HCT116 (cell line): ENCODE results near the gene ONECUT3. TPM values are rescaled to one million over a fixed set of nuclear protein-coding genes. Genes with fewer than 3 reads are reported as not detected.
A peak's percentile ranks its signal among the peaks of the same experiment; 100 is the strongest.

Experiments used
- ATAC-seq: fragments of 200-7000 bp; cut with Tn5 transposase; 2 replicates; pipeline ENCODE4 v1.9.1; 2020; ENCODE audit warnings: mild to moderate bottlenecking, moderate library complexity
- BruUV-seq: library from RNA; stranded (reverse); fragments of 400-500 nt; replicated peaks from 2 replicates; lab custom pipeline; 2021; lab: Mats Ljungman, UMichigan
- CTCF ChIA-PET: fragments of 300-600 bp; sonication (Branson Sonifier 250); formaldehyde crosslinking; loops from one replicate; lab custom pipeline; 2021; ENCODE audit warnings: antibody characterized with exemption; lab: Charles Lee
- POLR2A ChIA-PET: fragments of 300-600, 350-600 bp; sonication (Branson Sonifier 250); formaldehyde crosslinking; loops from one replicate; lab custom pipeline; 2021; ENCODE audit warnings: antibody characterized with exemption; lab: Charles Lee
- RAD21 ChIA-PET, 2 experiments: fragments of 300-600 bp; sonication (Branson Sonifier 250); formaldehyde crosslinking; loops; one replicate each; lab custom pipeline; 2023; ENCODE audit warnings: low total read pairs in 2 of 2; ENCODE audit not compliant: uncharacterized antibody in 2 of 2, unreplicated experiment in 2 of 2, low non-redundant PET in 1 of 2; lab: Charles Lee
- DNase-seq: peaks from one replicate; pipeline ENCODE4 v3.0.0-alpha.2; 2010; ENCODE audit warnings: low read depth, low spot score
- H2AFZ ChIP-seq: fragments of 200-600 bp; shearing (Covaris generic), sonication (generic); 2 replicates; pipeline ENCODE4 v1.6.1; 2017; ENCODE audit warnings: low read depth, mixed run types, mixed read lengths, antibody characterized with exemption, low read length; ENCODE audit not compliant: poor library complexity, severe bottlenecking
- H3K27ac ChIP-seq: 2 replicates; pipeline ENCODE4 v1.5.1; 2012; ENCODE audit warnings: low read depth, low read length
- H3K27me3 ChIP-seq: fragments of 200-600 bp; sonication (generic); 2 replicates; pipeline ENCODE4 v1.6.1; 2016; ENCODE audit warnings: mixed run types, low read length, mixed read lengths; ENCODE audit not compliant: insufficient read depth
- H3K36me3 ChIP-seq, 2 experiments: fragments of 200-500 bp in 1 of 2; fragments of 200-600 bp in 1 of 2; sonication (Bioruptor generic) in 1 of 2; sonication (generic) in 1 of 2; 2 replicates each; pipeline versions ENCODE4 v1.5.1 to v1.6.1; 2014 to 2016; ENCODE audit warnings: low read length in 2 of 2, inconsistent platforms in 1 of 2, mixed read lengths in 1 of 2, mixed run types in 1 of 2; ENCODE audit not compliant: insufficient read depth in 2 of 2, control insufficient read depth in 1 of 2
- H3K4me1 ChIP-seq, 2 experiments: fragments of 200-600 bp in 1 of 2; sonication (generic) in 1 of 2; 2 replicates each; pipeline versions ENCODE4 v1.5.1 to v1.6.1; 2012 to 2017; ENCODE audit warnings: low read length in 2 of 2, inconsistent platforms in 1 of 2, mild to moderate bottlenecking in 1 of 2, mixed read lengths in 1 of 2, mixed run types in 1 of 2, moderate library complexity in 1 of 2; ENCODE audit not compliant: insufficient read depth in 2 of 2, control insufficient read depth in 1 of 2
- H3K4me2 ChIP-seq: fragments of 200-600 bp; sonication (generic); 2 replicates; pipeline ENCODE4 v1.6.1; 2017; ENCODE audit warnings: mixed run types, low read length, mixed read lengths
- H3K4me3 ChIP-seq, 2 experiments: fragments of 200-600 bp in 1 of 2; sonication (generic) in 1 of 2; replicated peaks in 1 of 2; 2 replicates each; pipeline ENCODE4 v1.5.1; 2011 to 2016; ENCODE audit warnings: low read length in 2 of 2, control low read depth in 1 of 2, low read depth in 1 of 2, mild to moderate bottlenecking in 1 of 2, mixed read lengths in 1 of 2, mixed run types in 1 of 2
- H3K79me2 ChIP-seq: fragments of 200-600 bp; sonication (generic); 2 replicates; pipeline ENCODE4 v1.6.1; 2017; ENCODE audit warnings: mild to moderate bottlenecking, mixed run types, low read length, moderate library complexity, mixed read lengths; ENCODE audit not compliant: insufficient read depth
- H3K9ac ChIP-seq: fragments of 200-600 bp; sonication (generic); 2 replicates; pipeline ENCODE4 v1.6.1; 2016; ENCODE audit warnings: low read length, mixed read lengths
- H3K9me2 ChIP-seq: fragments of 200-600 bp; sonication (generic), shearing (Covaris generic); 2 replicates; pipeline ENCODE4 v1.6.1; 2017; ENCODE audit warnings: mixed run types, mild to moderate bottlenecking, moderate library complexity; ENCODE audit not compliant: insufficient read depth
- H3K9me3 ChIP-seq, 2 experiments: fragments of 200-500 bp in 1 of 2; fragments of 200-600 bp in 1 of 2; sonication (Bioruptor generic) in 1 of 2; sonication (generic) in 1 of 2; 2 replicates each; pipeline ENCODE4 v1.6.1; 2014 to 2017; ENCODE audit warnings: low read length in 2 of 2, mixed read lengths in 2 of 2, inconsistent platforms in 1 of 2, low read depth in 1 of 2, mild to moderate bottlenecking in 1 of 2, mixed run types in 1 of 2, moderate library complexity in 1 of 2; ENCODE audit not compliant: control insufficient read depth in 1 of 2, insufficient read depth in 1 of 2
- H4K20me1 ChIP-seq: fragments of 200-600 bp; sonication (generic), shearing (Covaris generic); 2 replicates; pipeline ENCODE4 v1.6.1; 2017; ENCODE audit warnings: mixed run types, mild to moderate bottlenecking, moderate library complexity; ENCODE audit not compliant: insufficient read depth
- CTCF ChIP-seq, 3 experiments: fragments of 200-600 bp in 1 of 3; sonication (generic) in 1 of 3; IDR thresholded peaks in 2 of 3; conservative IDR thresholded peaks in 1 of 3; 2 replicates each; pipeline ENCODE4 v1.5.1; 2012 to 2017; ENCODE audit warnings: low read depth in 2 of 3, low read length in 2 of 3, antibody characterized with exemption in 1 of 3, borderline replicate concordance in 1 of 3, control low read depth in 1 of 3, mild to moderate bottlenecking in 1 of 3, mixed read lengths in 1 of 3, mixed run types in 1 of 3, moderate library complexity in 1 of 3; ENCODE audit not compliant: insufficient read depth in 1 of 3
- EGR1 ChIP-seq: IDR thresholded peaks from 2 replicates; pipeline ENCODE4 v1.6.1; 2012; ENCODE audit warnings: low read depth
- POLR2A ChIP-seq: IDR thresholded peaks from 2 replicates; pipeline ENCODE4 v1.7.0; 2011; ENCODE audit warnings: borderline replicate concordance; ENCODE audit not compliant: insufficient read depth, insufficient read length; ENCODE audit errors: extremely low read depth
- RAD21 ChIP-seq: IDR thresholded peaks from 2 replicates; pipeline ENCODE4 v1.6.1; 2012; ENCODE audit warnings: low read depth, mild to moderate bottlenecking
- SRF ChIP-seq: IDR thresholded peaks from 2 replicates; pipeline ENCODE4 v1.6.1; 2012; ENCODE audit warnings: low read depth
- intact Hi-C: fragments of 100-400 bp; cut with micrococcal nuclease; formaldehyde crosslinking; loops from 2 replicates; pipeline ENCODE4 v1.10.0; 2022
- total RNA-seq: library from RNA; stranded (reverse); gene quantifications from one replicate; pipeline ENCODE4 v1.2.1, GENCODE V29; 2021; ENCODE audit not compliant: unreplicated experiment

The ONECUT3 gene
- total RNA-seq, 1 experiment from 2014 or later = 22.1 TPM

GRCh38 chr19:1767464-1767933 lies 14.2 kb downstream of the ONECUT3 start:
- H3K9me2 ChIP-seq = no peaks in the 10 kb centered on the region
- no TSS peak for BruUV-seq
- no peak overlapping the region for H2AFZ ChIP-seq
- H3K36me3 ChIP-seq = 0 out of 4 replicates have a peak, but pooled peaks cover 0 to 7% of the 10 kb centered on the region in 2 experiments
- peaks cover 63% of the 10 kb centered on the region; the same call in 1 of the 2 replicates for H3K79me2 ChIP-seq
- intact Hi-C loops = loop anchor here (1.0 kb wide), 1 partner anchor 95 kb away; no protein-coding TSS in a partner anchor
- H3K27ac ChIP-seq = peak overlapping the region; percentile 44; the same call in 1 of the 2 replicates
- RAD21 ChIA-PET = interaction anchor here in 1 of 2 experiments (0.6 kb wide), 1 partner anchor 59 kb away, joined by 4 read pairs; no protein-coding TSS in a partner anchor
- H3K27me3 ChIP-seq = no peaks in the 10 kb centered on the region
- H4K20me1 ChIP-seq = no peaks in the 10 kb centered on the region
- peak; percentile 92 for TF ChIP-seq RAD21
- no peak for TF ChIP-seq POLR2A
- no peak for TF ChIP-seq SRF
- TF ChIP-seq CTCF (IDR thresholded peaks at IDR 0.05 in 2 of 3, conservative IDR thresholded peaks at IDR 0.05 in 1 of 3; ENCODE audit: borderline replicate concordance in 1 of 3, insufficient read depth in 1 of 3, low read depth in 2 of 3, low read length in 2 of 3) = peak; percentile 83 to 94 (median 85)
- ATAC-seq = peak; percentile 68
- DNase-seq = no peak
- no peak overlapping the region for H3K4me3 ChIP-seq
- H3K4me1 ChIP-seq = peaks cover 14 to 67% of the 10 kb centered on the region in 2 experiments
- CTCF ChIA-PET = interaction anchor here (0.8 to 1.2 kb wide), 5 partner anchors 20 to 222 kb away, joined by 3 to 5 read pairs (median 4); no protein-coding TSS in a partner anchor
- H3K9me3 ChIP-seq = peaks cover 4 to 13% of the 10 kb centered on the region in 2 experiments; a peak in 3 of 4 replicates
- peak overlapping the region; percentile 56 for H3K4me2 ChIP-seq
- peak overlapping the region; percentile 28; the same call in 1 of the 2 replicates for H3K9ac ChIP-seq
- POLR2A ChIA-PET = interaction anchor here (0.8 kb wide), 1 partner anchor 26 kb away, joined by 3 read pairs; no protein-coding TSS in a partner anchor

GRCh38 chr19:1768248-1768647 lies 14.9 kb downstream of the ONECUT3 start:
- H2AFZ ChIP-seq = no peak overlapping the region
- no peaks in the 10 kb centered on the region for H3K27me3 ChIP-seq
- no peak overlapping the region for H3K4me2 ChIP-seq
- no peaks in the 10 kb centered on the region for H3K9me2 ChIP-seq
- no peak overlapping the region for H3K4me3 ChIP-seq
- no peak for TF ChIP-seq EGR1
- peak in 2 of 3 experiments; percentile 19 to 34; a peak in 2 of 6 replicates for TF ChIP-seq CTCF (IDR thresholded peaks at IDR 0.05 in 2 of 3, conservative IDR thresholded peaks at IDR 0.05 in 1 of 3; ENCODE audit: borderline replicate concordance in 1 of 3, insufficient read depth in 1 of 3, low read depth in 2 of 3, low read length in 2 of 3)
- H3K36me3 ChIP-seq = 0 out of 4 replicates have a peak, but pooled peaks cover 0 to 7% of the 10 kb centered on the region in 2 experiments
- ChIA-PET POLR2A (interaction anchor here (0.6 to 0.8 kb wide), 2 partner anchors 10 to 26 kb away, joined by 3 read pairs; no protein-coding TSS in a partner anchor), CTCF (interaction anchor here (0.6 to 1.1 kb wide), 3 partner anchors 26 to 96 kb away, joined by 3 to 4 read pairs (median 3); no protein-coding TSS in a partner anchor), RAD21 (interaction anchor here in 1 of 2 experiments (0.6 kb wide), 1 partner anchor 58 kb away, joined by 4 read pairs; no protein-coding TSS in a partner anchor)
- intact Hi-C loops = no loop called here
- H3K4me1 ChIP-seq = peaks cover 19 to 75% of the 10 kb centered on the region in 2 experiments
- no peak overlapping the region; the same call in 1 of the 2 replicates for H3K27ac ChIP-seq
- no peaks in the 10 kb centered on the region for H4K20me1 ChIP-seq
- no peak for DNase-seq
- peaks cover 60% of the 10 kb centered on the region; the same call in 1 of the 2 replicates for H3K79me2 ChIP-seq
- ATAC-seq = no peak
- H3K9me3 ChIP-seq = peaks cover 4 to 13% of the 10 kb centered on the region in 2 experiments; a peak in 3 of 4 replicates
- H3K9ac ChIP-seq = no peak overlapping the region
- BruUV-seq = no TSS peak
